Pancreas (tissue), 10 donors: ENCODE results near the gene MRPS18A. TPM values are rescaled to one million over a fixed set of nuclear protein-coding genes. Genes with fewer than 3 reads are reported as not detected.

ENCODE experiments used
- ATAC-seq, 4 donors: fragments of 200-7000 bp; cut with Tn5 transposase; one replicate each; pipeline versions ENCODE4 v1.8.0 to v1.9.1; 2020; ENCODE audit warnings: mild to moderate bottlenecking in 4 of 4, moderate library complexity in 4 of 4
- DNase-seq, 6 donors: peaks; one replicate each; pipeline ENCODE4 v3.0.0-alpha.2; 2020
- FAIRE-seq: peaks from 2 replicates; lab custom pipeline; 2012; peaks lifted over from hg19 to GRCh38; lab: Jason Lieb, UNC
- H3K27ac ChIP-seq, 4 donors: fragments of 200-600 bp; sonication (generic); 1 replicate in 3 of 4; 2 replicates in 1 of 4; pipeline versions ENCODE4 v1.5.0 to v1.8.0; 2020
- H3K27me3 ChIP-seq, 4 donors: fragments of 200-600 bp; one replicate each; pipeline ENCODE4 v1.8.0; 2021
- H3K36me3 ChIP-seq, 3 donors: fragments of 200-600 bp; sonication (generic) in 1 of 3; one replicate each; pipeline versions ENCODE4 v1.5.0 to v1.8.0; 2020 to 2021
- H3K4me1 ChIP-seq, 3 donors: fragments of 200-600 bp; one replicate each; pipeline ENCODE4 v1.8.0; 2021
- H3K4me3 ChIP-seq, 4 donors: fragments of 200-600 bp; sonication (generic) in 2 of 4; one replicate each; pipeline versions ENCODE4 v1.5.0 to v1.8.0; 2020 to 2021
- H3K9me3 ChIP-seq, 4 donors: fragments of 200-600 bp; one replicate each; pipeline ENCODE4 v1.8.0; 2021
- WGBS, 2 donors: extraction: QIAGEN DNeasy Blood & Tissue Kit; methylation state at CpG; one replicate each; pipeline ENCODE4 v1.1.7; 2013; 5-methylcytosine and 5-hydroxymethylcytosine counted together
- intact Hi-C, 3 donors: fragments of 100-400 bp; cut with DNase I; formaldehyde crosslinking; loops; one replicate each; pipeline versions ENCODE4 v1.11.1 to v1.14.2; 2022
- polyA plus RNA-seq, 2 donors: library from polyadenylated mRNA; stranded (reverse); fragments of 200-250 nt; gene quantifications; one replicate each; pipeline ENCODE4 v1.2.3, GENCODE V29; 2013
- total RNA-seq, 6 donors: library from RNA; stranded (reverse); fragmentation: NEBNext Ultra II Directional in 4 of 6; extraction: Animal tissue kit (Norgen Biotek cat#: 25700) in 4 of 6; gene quantifications; one replicate each; pipeline versions ENCODE4 v1.2.1 to v1.2.4, GENCODE V29; 2021 to 2023
- TF ChIP-seq, protein P1 (sequence below), 4 donors: fragments of 200-600 bp; sonication (generic) in 3 of 4; IDR thresholded peaks; one replicate each; pipeline versions ENCODE4 v1.5.0 to v1.8.0; 2021; ENCODE audit warnings: antibody characterized with exemption in 4 of 4
- donor health status: healthy with polysubstance abuse.
- donor health status: DM: no; HTN: no; CAD: no; lungs with moderate emphysema.
- donor health status: DM: no; HTN: no; CAD: no.
- donor health status: control.
- donor health status: control.
- donor health status: Bipolar disorder and iron deficiency.
- donor health status: DM: yes; HTN: yes; CAD: no.
- donor health status: DM: no; HTN: no; CAD: no.
- donor health status: DM: no; HTN: no; CAD: no.
- donor health status: DM: yes; HTN: yes; CAD: no.

MRPS18A gene
- total and polyA plus RNA-seq, 8 donors = 10.9 to 24.6 (median 15.7) TPM

DNA sequence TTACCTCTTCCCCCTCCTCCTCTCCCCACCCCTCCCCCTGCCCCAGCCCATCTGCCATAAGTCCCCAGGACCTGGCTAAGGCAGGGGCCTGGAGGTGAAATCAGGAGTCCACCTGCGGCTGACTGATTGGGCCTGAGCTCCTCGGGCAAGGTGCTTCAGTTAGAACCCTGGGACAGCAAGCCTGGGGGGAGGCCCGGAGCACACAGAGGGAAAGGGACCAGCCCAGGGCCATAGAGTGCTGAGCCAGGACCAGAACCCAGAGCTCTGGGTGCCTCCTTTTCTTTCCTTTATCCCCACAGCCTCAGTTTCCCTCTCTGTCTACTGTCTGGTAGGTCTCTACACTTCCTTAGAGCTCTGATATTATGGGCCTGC is 46.7 kb upstream of the MRPS18A start:
- TF ChIP-seq, protein P1, sequence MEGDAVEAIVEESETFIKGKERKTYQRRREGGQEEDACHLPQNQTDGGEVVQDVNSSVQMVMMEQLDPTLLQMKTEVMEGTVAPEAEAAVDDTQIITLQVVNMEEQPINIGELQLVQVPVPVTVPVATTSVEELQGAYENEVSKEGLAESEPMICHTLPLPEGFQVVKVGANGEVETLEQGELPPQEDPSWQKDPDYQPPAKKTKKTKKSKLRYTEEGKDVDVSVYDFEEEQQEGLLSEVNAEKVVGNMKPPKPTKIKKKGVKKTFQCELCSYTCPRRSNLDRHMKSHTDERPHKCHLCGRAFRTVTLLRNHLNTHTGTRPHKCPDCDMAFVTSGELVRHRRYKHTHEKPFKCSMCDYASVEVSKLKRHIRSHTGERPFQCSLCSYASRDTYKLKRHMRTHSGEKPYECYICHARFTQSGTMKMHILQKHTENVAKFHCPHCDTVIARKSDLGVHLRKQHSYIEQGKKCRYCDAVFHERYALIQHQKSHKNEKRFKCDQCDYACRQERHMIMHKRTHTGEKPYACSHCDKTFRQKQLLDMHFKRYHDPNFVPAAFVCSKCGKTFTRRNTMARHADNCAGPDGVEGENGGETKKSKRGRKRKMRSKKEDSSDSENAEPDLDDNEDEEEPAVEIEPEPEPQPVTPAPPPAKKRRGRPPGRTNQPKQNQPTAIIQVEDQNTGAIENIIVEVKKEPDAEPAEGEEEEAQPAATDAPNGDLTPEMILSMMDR (IDR thresholded peaks at IDR 0.05) = no peak
- Histone ChIP-seq H3K27ac (no peak overlapping the region), H3K36me3 (no peaks in the 10 kb centered on the region), H3K9me3 (no peaks in the 10 kb centered on the region), H3K27me3 (no peaks in the 10 kb centered on the region), H3K4me3 (no peak overlapping the region), H3K4me1 (no peaks in the 10 kb centered on the region)
- FAIRE-seq (no peak), ATAC-seq (no peak), DNase-seq (no peak)
- WGBS, 2 donors = 86% methylated on average over 3 of the region's 3 CpGs
- intact Hi-C loops = no loop called here

- Histone ChIP-seq H3K36me3 (no peaks in the 10 kb centered on the region), H3K4me1 (no peaks in the 10 kb centered on the region), H3K4me3 (no peak overlapping the region), H3K27ac (no peak overlapping the region), H3K9me3 (no peaks in the 10 kb centered on the region), H3K27me3 (no peaks in the 10 kb centered on the region)
- DNase-seq = no peak
- ATAC-seq = no peak
- FAIRE-seq = no peak
- TF ChIP-seq, protein P1 (IDR thresholded peaks at IDR 0.05) = no peak
- WGBS, 2 donors = 62 to 65% methylated on average over 10 of the region's 10 CpGs
- intact Hi-C loops = no loop called here
Observed at GRCh38 chr6:43733471-43734293, 46.1 kb upstream of the MRPS18A start.

DNA sequence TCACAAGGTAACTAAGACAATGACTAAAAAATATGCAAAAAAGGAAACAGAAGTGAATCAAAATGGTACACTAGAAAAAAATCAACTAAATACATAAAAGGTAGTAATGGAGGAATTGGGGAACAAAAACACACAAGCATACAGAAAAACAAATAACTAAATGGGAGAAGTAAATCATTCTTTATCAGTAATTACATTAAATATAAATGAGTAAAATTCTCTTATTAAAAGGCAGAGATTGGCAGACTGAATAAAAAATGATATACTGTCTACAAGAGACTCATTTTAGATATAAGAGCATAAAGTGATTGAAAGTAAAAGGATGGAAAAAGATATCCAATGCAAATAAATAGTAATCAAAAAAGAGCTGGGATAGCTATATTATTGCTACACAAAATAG is 43.0 kb upstream of the MRPS18A start:
- H3K27ac ChIP-seq = no peak overlapping the region
- FAIRE-seq (peak; percentile 34), DNase-seq (no peak), ATAC-seq (no peak)
- H3K4me1 ChIP-seq = no peaks in the 10 kb centered on the region
- no peaks in the 10 kb centered on the region for H3K27me3 ChIP-seq
- no peaks in the 10 kb centered on the region for H3K36me3 ChIP-seq
- TF ChIP-seq, protein P1 (IDR thresholded peaks at IDR 0.05) = no peak
- no peak overlapping the region for H3K4me3 ChIP-seq
- intact Hi-C loops = no loop called here
- H3K9me3 ChIP-seq = no peaks in the 10 kb centered on the region

DNA sequence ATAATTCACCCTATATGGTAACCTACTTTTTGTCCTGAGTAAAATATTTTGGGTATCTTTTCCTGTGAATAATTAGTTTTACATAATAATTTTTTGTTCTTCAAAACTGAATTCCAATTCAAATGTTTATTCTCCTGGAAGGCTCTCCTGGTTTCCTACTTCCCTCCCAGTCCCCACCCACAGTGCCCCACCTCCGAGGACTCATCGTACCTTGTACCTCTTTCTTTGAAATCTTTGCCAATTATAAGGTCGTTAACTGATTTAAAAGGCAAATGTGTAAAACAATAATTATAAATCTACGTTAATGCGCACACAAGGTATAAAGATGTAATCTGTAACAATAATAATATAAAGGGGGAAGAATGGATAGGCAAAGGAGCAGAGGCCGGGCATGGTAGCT is 41.9 kb upstream of the MRPS18A start:
- H3K4me3 ChIP-seq = no peak overlapping the region
- H3K4me1 ChIP-seq = no peaks in the 10 kb centered on the region
- no peak for ATAC-seq
- no peaks in the 10 kb centered on the region for H3K36me3 ChIP-seq
- DNase-seq = no peak
- H3K27ac ChIP-seq = no peak overlapping the region
- FAIRE-seq = no peak
- no peaks in the 10 kb centered on the region for H3K27me3 ChIP-seq
- intact Hi-C loops = loop anchor here in 1 of 3 donors (5.0 kb wide), 1 partner anchor 353 kb away; no protein-coding TSS in a partner anchor
- 79 to 91% methylated on average over 6 of the region's 6 CpGs for WGBS, 2 donors
- no peaks in the 10 kb centered on the region for H3K9me3 ChIP-seq
- TF ChIP-seq, protein P1 (IDR thresholded peaks at IDR 0.05) = no peak

DNA sequence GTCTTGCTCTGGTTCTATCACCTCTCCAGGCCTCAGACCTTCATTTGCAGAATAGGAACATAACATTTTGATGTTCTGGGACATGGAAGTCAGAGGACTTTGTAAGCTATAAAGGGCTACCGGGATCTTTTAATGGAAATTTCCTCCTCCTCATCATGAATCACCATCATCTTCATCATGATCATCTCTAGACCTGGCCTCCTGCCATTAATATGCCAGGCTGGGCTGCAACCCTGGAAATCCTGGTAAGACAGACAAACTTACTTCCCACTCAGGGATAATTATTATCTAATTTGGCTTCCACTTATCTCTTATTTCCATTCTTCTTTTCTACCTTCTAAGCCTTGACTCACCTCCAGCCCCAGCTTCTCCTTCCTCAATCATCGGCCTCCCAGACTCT is 41.0 kb upstream of the MRPS18A start:
- ATAC-seq (no peak), FAIRE-seq (no peak), DNase-seq (no peak)
- no peaks in the 10 kb centered on the region for H3K27me3 ChIP-seq
- TF ChIP-seq, protein P1 (IDR thresholded peaks at IDR 0.05) = no peak
- 69 to 71% methylated on average over 2 of the region's 2 CpGs for WGBS, 2 donors
- no peak overlapping the region for H3K27ac ChIP-seq
- no peaks in the 10 kb centered on the region for H3K9me3 ChIP-seq
- H3K4me3 ChIP-seq = no peak overlapping the region
- intact Hi-C loops = loop anchor here in 1 of 3 donors (5.0 kb wide), 1 partner anchor 354 kb away; no protein-coding TSS in a partner anchor
- H3K36me3 ChIP-seq = no peaks in the 10 kb centered on the region
- H3K4me1 ChIP-seq = no peaks in the 10 kb centered on the region
